Uterus (tissue), 4 donors: Measurements from ENCODE around the gene MBTD1. TPM values are rescaled to one million over a fixed set of nuclear protein-coding genes. Genes with fewer than 3 reads are reported as not detected.

ENCODE experiments used
- DNase-seq, 2 donors: peaks; one replicate each; pipeline ENCODE4 v3.0.0-alpha.2; 2019 to 2020
- H3K27ac ChIP-seq, 2 donors: fragments of 200-600 bp; sonication (generic); 1 replicate in 1 of 2; 2 replicates in 1 of 2; pipeline ENCODE4 v1.5.1; 2016 to 2018
- H3K27me3 ChIP-seq, 2 donors: fragments of 200-600 bp; sonication (generic); one replicate each; pipeline ENCODE4 v1.5.1; 2018 to 2019; ENCODE audit warnings: control low read depth in 1 of 2
- H3K36me3 ChIP-seq, 2 donors: fragments of 200-600 bp; sonication (generic); one replicate each; pipeline ENCODE4 v1.5.1; 2019; ENCODE audit warnings: control low read depth in 1 of 2
- H3K4me1 ChIP-seq, 2 donors: fragments of 200-600 bp; sonication (generic); one replicate each; pipeline ENCODE4 v1.5.1; 2018 to 2019; ENCODE audit warnings: control low read depth in 1 of 2
- H3K4me3 ChIP-seq, 2 donors: fragments of 200-600 bp; sonication (generic); 1 replicate in 1 of 2; 2 replicates in 1 of 2; pipeline ENCODE4 v1.5.1; 2018 to 2019; ENCODE audit warnings: mild to moderate bottlenecking in 1 of 2
- H3K9me3 ChIP-seq, 2 donors: fragments of 200-600 bp; sonication (generic); one replicate each; pipeline ENCODE4 v1.5.1; 2019; ENCODE audit warnings: control low read depth in 1 of 2
- POLR2A ChIP-seq, 2 donors: fragments of 450-650 bp; IDR thresholded peaks; one replicate each; pipeline ENCODE4 v1.6.1; 2016; ENCODE audit warnings: antibody characterized with exemption in 2 of 2, mild to moderate bottlenecking in 1 of 2, moderate library complexity in 1 of 2
- intact Hi-C: fragments of 100-400 bp; cut with DNase I; formaldehyde crosslinking; loops from one replicate; pipeline ENCODE4 v1.15.1; 2023; ENCODE audit warnings: low total_unique reads
- total RNA-seq, 4 donors: library from RNA; depleted of rRNA in 3 of 4; stranded (reverse); fragments of >200 nt in 3 of 4; gene quantifications; one replicate each; pipeline versions ENCODE4 v1.1.0 to v1.2.4, GENCODE V29; 2014 to 2023
- TF ChIP-seq, protein P1 (sequence below), 4 experiments: fragments of 200-600 bp in 2 of 4; fragments of 450-650 bp in 2 of 4; sonication (generic) in 2 of 4; IDR thresholded peaks; one replicate each; pipeline ENCODE4 v1.5.1; 2016 to 2019; ENCODE audit warnings: antibody characterized with exemption in 4 of 4, mild to moderate bottlenecking in 2 of 4, moderate library complexity in 1 of 4
- donor health status: DM: yes; HTN: yes; CAD: no.

MBTD1 gene
- total RNA-seq, 4 donors from 2014 or later, result 13.6 to 60.9 (median 30.5) TPM

DNA sequence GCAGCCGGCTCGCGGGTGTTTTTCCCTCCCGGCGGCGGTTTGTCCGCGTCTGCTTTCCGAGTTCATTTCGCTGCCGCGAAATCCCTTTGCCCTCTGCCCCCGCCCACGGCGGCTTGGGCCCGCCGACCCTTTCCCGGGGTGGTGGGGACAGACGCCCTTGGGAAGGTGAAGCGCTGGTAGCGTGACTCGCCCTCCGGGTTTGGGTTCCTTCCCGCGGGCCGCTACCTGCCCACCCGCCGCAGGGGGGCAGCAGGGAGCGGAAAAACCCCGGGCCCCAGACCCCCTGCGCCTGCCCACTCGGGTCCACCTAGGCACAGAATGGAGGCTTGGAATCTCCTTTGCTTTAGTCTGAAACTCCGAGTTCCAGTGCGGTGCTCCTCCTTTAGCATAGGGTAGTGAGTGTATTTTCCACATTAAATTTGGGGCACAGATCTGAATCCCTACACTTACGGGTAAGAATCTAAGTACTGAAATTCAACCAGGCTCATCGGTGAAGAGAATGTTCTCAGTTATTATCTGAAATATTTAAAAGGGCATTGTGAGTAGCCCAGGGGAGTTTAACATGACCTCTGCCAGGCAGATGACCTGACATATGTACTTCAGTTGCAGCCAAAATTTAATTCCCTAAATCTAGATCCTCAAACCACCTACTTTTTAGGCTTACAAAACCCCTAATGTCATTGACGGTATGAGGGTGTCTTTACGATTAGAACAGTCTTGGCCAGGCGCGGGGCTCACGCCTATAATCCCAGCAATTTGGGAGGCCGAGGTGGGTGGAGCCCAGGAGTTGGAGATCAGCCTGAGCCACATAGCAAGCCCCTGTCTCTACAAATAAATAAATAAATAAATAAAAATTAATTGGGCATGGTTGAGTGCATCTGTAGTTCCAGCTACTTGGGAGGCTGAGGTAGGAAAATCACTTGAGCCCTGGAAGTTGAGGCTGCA lies 92.6 kb downstream of the MBTD1 start:
- Histone ChIP-seq H3K27me3 (no peaks in the 10 kb centered on the region), H3K4me3 (peak overlapping the region; percentile 50 to 81), H3K36me3 (no peaks in the 10 kb centered on the region), H3K27ac (peak overlapping the region; percentile 92 to 96), H3K9me3 (no peaks in the 10 kb centered on the region), H3K4me1 (peaks cover 6 to 7% of the 10 kb centered on the region in 2 donors)
- TF ChIP-seq POLR2A (IDR thresholded peaks at IDR 0.05), result no peak
- TF ChIP-seq, protein P1, sequence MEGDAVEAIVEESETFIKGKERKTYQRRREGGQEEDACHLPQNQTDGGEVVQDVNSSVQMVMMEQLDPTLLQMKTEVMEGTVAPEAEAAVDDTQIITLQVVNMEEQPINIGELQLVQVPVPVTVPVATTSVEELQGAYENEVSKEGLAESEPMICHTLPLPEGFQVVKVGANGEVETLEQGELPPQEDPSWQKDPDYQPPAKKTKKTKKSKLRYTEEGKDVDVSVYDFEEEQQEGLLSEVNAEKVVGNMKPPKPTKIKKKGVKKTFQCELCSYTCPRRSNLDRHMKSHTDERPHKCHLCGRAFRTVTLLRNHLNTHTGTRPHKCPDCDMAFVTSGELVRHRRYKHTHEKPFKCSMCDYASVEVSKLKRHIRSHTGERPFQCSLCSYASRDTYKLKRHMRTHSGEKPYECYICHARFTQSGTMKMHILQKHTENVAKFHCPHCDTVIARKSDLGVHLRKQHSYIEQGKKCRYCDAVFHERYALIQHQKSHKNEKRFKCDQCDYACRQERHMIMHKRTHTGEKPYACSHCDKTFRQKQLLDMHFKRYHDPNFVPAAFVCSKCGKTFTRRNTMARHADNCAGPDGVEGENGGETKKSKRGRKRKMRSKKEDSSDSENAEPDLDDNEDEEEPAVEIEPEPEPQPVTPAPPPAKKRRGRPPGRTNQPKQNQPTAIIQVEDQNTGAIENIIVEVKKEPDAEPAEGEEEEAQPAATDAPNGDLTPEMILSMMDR (IDR thresholded peaks at IDR 0.05), result peak; percentile 27 to 54 (median 32)
- intact Hi-C loops, result no loop called here
- peak in 1 of 2 donors; percentile 48 for DNase-seq

- Histone ChIP-seq H3K36me3 (no peaks in the 10 kb centered on the region), H3K9me3 (no peaks in the 10 kb centered on the region), H3K4me3 (peak within 1 kb of the TSS; percentile 50 to 81), H3K27ac (peak within 1 kb of the TSS; percentile 92 to 96), H3K4me1 (peaks cover 6 to 7% of the 10 kb centered on the region in 2 donors), H3K27me3 (no peaks in the 10 kb centered on the region)
- intact Hi-C loops, result no loop called here
- DNase-seq, result peak; percentile 90
- TF ChIP-seq POLR2A (IDR thresholded peaks at IDR 0.05), result peak; percentile 4 to 69
- TF ChIP-seq, protein P1 (IDR thresholded peaks at IDR 0.05), result peak in 2 of 4 experiments; percentile 10 to 15
Measured at GRCh38 chr17:51166198-51166986, 93.5 kb downstream of the MBTD1 start, which contains the start of gene NME2. Gene NME2 (plus strand): TSS chr17:51166411. CDS start chr17:51166831, 420 bp downstream.

- Histone ChIP-seq H3K4me1 (peaks cover 6 to 7% of the 10 kb centered on the region in 2 donors), H3K36me3 (no peaks in the 10 kb centered on the region), H3K9me3 (no peaks in the 10 kb centered on the region), H3K4me3 (peak overlapping the region; percentile 50 to 81), H3K27me3 (no peaks in the 10 kb centered on the region), H3K27ac (peak overlapping the region; percentile 92 to 96)
- DNase-seq, result no peak
- TF ChIP-seq, protein P1 (IDR thresholded peaks at IDR 0.05), result no peak
- TF ChIP-seq POLR2A (IDR thresholded peaks at IDR 0.05), result no peak
- intact Hi-C loops, result no loop called here
Measured at GRCh38 chr17:51165680-51166197, 94.1 kb downstream of the MBTD1 start.

GRCh38 chr17:51164911-51165679 lies 94.8 kb downstream of the MBTD1 start:
- Histone ChIP-seq H3K27ac (peak overlapping the region; percentile 92 to 96), H3K9me3 (no peaks in the 10 kb centered on the region), H3K36me3 (no peaks in the 10 kb centered on the region), H3K4me1 (peaks cover 6 to 7% of the 10 kb centered on the region in 2 donors), H3K4me3 (peak overlapping the region; percentile 50 to 81), H3K27me3 (no peaks in the 10 kb centered on the region)
- DNase-seq, result no peak
- intact Hi-C loops, result no loop called here
- no peak for TF ChIP-seq POLR2A (IDR thresholded peaks at IDR 0.05)
- TF ChIP-seq, protein P1 (IDR thresholded peaks at IDR 0.05), result no peak
